ENCODE measurements around the gene RASGRP4. TPM values are rescaled to one million over a fixed set of nuclear protein-coding genes. Genes with fewer than 3 reads are reported as not detected.
A peak's percentile ranks its signal among the peaks of the same experiment; 100 is the strongest.

The RASGRP4 gene
- total RNA-seq, 1 donor from 2014 or later, result not detected

GRCh38 chr19:38389101-38389925 is 36.7 kb downstream of the RASGRP4 start:
- Mint-ChIP-seq H3K36me3 (ENCODE audit: low read depth) (peaks cover 4% of the 10 kb centered on the region), H3K27me3 (ENCODE audit: low read depth) (no peaks in the 10 kb centered on the region), H3K4me1 (ENCODE audit: low read depth) (peaks cover 20% of the 10 kb centered on the region), H3K27ac (ENCODE audit: unreplicated experiment) (peak overlapping the region; percentile 90), H3K9me3 (ENCODE audit: low read depth) (no peaks in the 10 kb centered on the region), H3K4me3 (ENCODE audit: unreplicated experiment) (peak overlapping the region; percentile 71)
- TF ChIP-seq CTCF (IDR thresholded peaks at IDR 0.05), result no peak
- DNase-seq (ENCODE audit: low spot score), result no peak

- H3K27ac Mint-ChIP-seq (ENCODE audit: unreplicated experiment), result peak within 1 kb of the TSS; percentile 96
- H3K36me3 Mint-ChIP-seq (ENCODE audit: low read depth), result peaks cover 2% of the 10 kb centered on the region
- H3K27me3 Mint-ChIP-seq (ENCODE audit: low read depth), result no peaks in the 10 kb centered on the region
- H3K4me1 Mint-ChIP-seq (ENCODE audit: low read depth), result peaks cover 20% of the 10 kb centered on the region
- peak within 1 kb of the TSS; percentile 92 for H3K4me3 Mint-ChIP-seq (ENCODE audit: unreplicated experiment)
- H3K9me3 Mint-ChIP-seq (ENCODE audit: low read depth), result no peaks in the 10 kb centered on the region
- no peak for TF ChIP-seq CTCF (IDR thresholded peaks at IDR 0.05)
- DNase-seq (ENCODE audit: low spot score), result no peak
These were observed 37.5 kb downstream of the RASGRP4 start, which contains the start of gene SPRED3 for GRCh38 chr19:38388349-38389100. Gene SPRED3, plus strand, starts transcription at chr19:38388697. Its CDS starts 1,606 bp downstream, at chr19:38390303.

GRCh38 chr19:38387550-38388348 is 38.3 kb downstream of the RASGRP4 start, which contains the start of gene GGN:
Gene GGN, minus strand, starts transcription at chr19:38388034. Its CDS starts 773 bp downstream, at chr19:38387261.
- no peaks in the 10 kb centered on the region for H3K9me3 Mint-ChIP-seq (ENCODE audit: low read depth)
- no peaks in the 10 kb centered on the region for H3K27me3 Mint-ChIP-seq (ENCODE audit: low read depth)
- DNase-seq (ENCODE audit: low spot score), result no peak
- H3K4me3 Mint-ChIP-seq (ENCODE audit: unreplicated experiment), result peak within 1 kb of the TSS; percentile 92
- TF ChIP-seq CTCF (IDR thresholded peaks at IDR 0.05), result no peak
- peaks cover 20% of the 10 kb centered on the region for H3K4me1 Mint-ChIP-seq (ENCODE audit: low read depth)
- H3K27ac Mint-ChIP-seq (ENCODE audit: unreplicated experiment), result peak within 1 kb of the TSS; percentile 96
- H3K36me3 Mint-ChIP-seq (ENCODE audit: low read depth), result peaks cover 3% of the 10 kb centered on the region

- Mint-ChIP-seq H3K4me3 (ENCODE audit: unreplicated experiment) (peak overlapping the region; percentile 92), H3K27me3 (ENCODE audit: low read depth) (no peaks in the 10 kb centered on the region), H3K9me3 (ENCODE audit: low read depth) (no peaks in the 10 kb centered on the region), H3K4me1 (ENCODE audit: low read depth) (peaks cover 20% of the 10 kb centered on the region), H3K27ac (ENCODE audit: unreplicated experiment) (peak overlapping the region; percentile 68), H3K36me3 (ENCODE audit: low read depth) (peaks cover 5% of the 10 kb centered on the region)
- no peak for TF ChIP-seq CTCF (IDR thresholded peaks at IDR 0.05)
- DNase-seq (ENCODE audit: low spot score), result no peak
These were observed 39.0 kb downstream of the RASGRP4 start for GRCh38 chr19:38386971-38387549.
